A673 (cell line): ENCODE results near the gene ETV6. TPM values are rescaled to one million over a fixed set of nuclear protein-coding genes. Genes with fewer than 3 reads are reported as not detected.

Experiments used
- BruUV-seq: library from RNA; stranded (reverse); fragments of 400-500 nt; replicated peaks from 2 replicates; lab custom pipeline; 2021; lab: Mats Ljungman, UMichigan
- CTCF ChIA-PET: fragments of 300-600 bp; sonication (Branson Sonifier 250); formaldehyde crosslinking; loops from one replicate; lab custom pipeline; 2022; ENCODE audit warnings: antibody characterized with exemption; lab: Charles Lee
- POLR2A ChIA-PET: fragments of 300-600 bp; sonication (Branson Sonifier 250); formaldehyde crosslinking; loops from one replicate; lab custom pipeline; 2022; ENCODE audit warnings: antibody characterized with exemption; ENCODE audit not compliant: low non-redundant PET; lab: Charles Lee
- DNase-seq: peaks from one replicate; pipeline ENCODE4 v3.0.0-alpha.2; 2015; ENCODE audit warnings: low spot score
- H3K27ac ChIP-seq: fragments of 200-600 bp; sonication (generic); 2 replicates; pipeline ENCODE4 v1.5.1; 2016; ENCODE audit warnings: mixed run types, low read depth, mild to moderate bottlenecking, mixed read lengths, antibody characterized with exemption, low read length; ENCODE audit not compliant: poor library complexity, severe bottlenecking
- H3K27me3 ChIP-seq: fragments of 200-600 bp; sonication (generic); replicated peaks from 2 replicates; pipeline ENCODE4 v1.6.1; 2017; ENCODE audit warnings: mixed run types, low read depth, mild to moderate bottlenecking, mixed read lengths, antibody characterized with exemption, low read length; ENCODE audit not compliant: insufficient read depth, poor library complexity
- H3K36me3 ChIP-seq: fragments of 200-600 bp; sonication (generic); 2 replicates; pipeline ENCODE4 v1.6.1; 2016; ENCODE audit warnings: mixed run types, mild to moderate bottlenecking, mixed read lengths, antibody characterized with exemption, low read length; ENCODE audit not compliant: insufficient read depth, poor library complexity, severe bottlenecking
- H3K4me1 ChIP-seq: fragments of 200-600 bp; sonication (generic); 2 replicates; pipeline ENCODE4 v1.6.1; 2017; ENCODE audit warnings: mixed run types, mild to moderate bottlenecking, mixed read lengths, antibody characterized with exemption, low read length; ENCODE audit not compliant: insufficient read depth, poor library complexity, severe bottlenecking
- H3K4me3 ChIP-seq: fragments of 200-600 bp; sonication (generic); 2 replicates; pipeline ENCODE4 v1.5.1; 2016; ENCODE audit warnings: low read depth, mixed run types, mild to moderate bottlenecking, mixed read lengths, low read length; ENCODE audit not compliant: poor library complexity, severe bottlenecking
- H3K9me3 ChIP-seq: fragments of 200-600 bp; sonication (generic); 2 replicates; pipeline ENCODE4 v1.6.1; 2016; ENCODE audit warnings: mixed run types, low read depth, mild to moderate bottlenecking, mixed read lengths, antibody characterized with exemption, low read length; ENCODE audit not compliant: poor library complexity, severe bottlenecking
- CTCF ChIP-seq: fragments of 300-800, 200-600 bp; sonication (generic); conservative IDR thresholded peaks from 2 replicates; pipeline ENCODE4 v1.5.1; 2017; ENCODE audit warnings: low read depth, mild to moderate bottlenecking, antibody characterized with exemption, low read length, moderate library complexity, mixed read lengths
- EZH2 ChIP-seq: fragments of 200-600 bp; sonication (generic); IDR thresholded peaks from 2 replicates; pipeline ENCODE4 v1.6.1; 2017; ENCODE audit warnings: borderline replicate concordance, low read depth, mild to moderate bottlenecking, mixed read lengths, antibody characterized with exemption, low read length; ENCODE audit not compliant: poor library complexity, severe bottlenecking
- intact Hi-C: fragments of 100-400 bp; cut with micrococcal nuclease; formaldehyde crosslinking; loops from one replicate; pipeline ENCODE4 v1.10.0; 2022; ENCODE audit not compliant: unreplicated experiment
- total RNA-seq: library from RNA; stranded (reverse); gene quantifications from 2 replicates; pipeline ENCODE4 v1.2.3, GENCODE V29; 2021

Gene ETV6
- total RNA-seq, 1 experiment from 2014 or later: 32.4 TPM

- intact Hi-C loops: no loop called here
- Histone ChIP-seq H3K27ac (no peak overlapping the region), H3K27me3 (no peaks in the 10 kb centered on the region), H3K9me3 (no peaks in the 10 kb centered on the region), H3K36me3 (no peaks in the 10 kb centered on the region), H3K4me1 (no peaks in the 10 kb centered on the region), H3K4me3 (no peak overlapping the region)
- ChIA-PET CTCF (no interaction called here), POLR2A (no interaction called here)
- BruUV-seq: no TSS peak
- TF ChIP-seq CTCF (no peak), EZH2 (no peak)
- no peak for DNase-seq
These were observed 294.6 kb downstream of the ETV6 start for GRCh38 chr12:11943919-11944700.
